Progenitor cell of endocrine pancreas (in vitro differentiated cells): Measurements from ENCODE around the gene TWF1. TPM values are rescaled to one million over a fixed set of nuclear protein-coding genes. Genes with fewer than 3 reads are reported as not detected.

ENCODE experiments used
- DNase-seq: peaks from one replicate; pipeline ENCODE4 v3.0.0; 2021; ENCODE audit warnings: low spot score; ENCODE audit not compliant: unreplicated experiment
- H3K27ac Mint-ChIP-seq: 2 replicates; pipeline ENCODE4 v1.8.0; 2021; ENCODE audit warnings: mild to moderate bottlenecking, moderate library complexity, mixed read lengths
- H3K27me3 Mint-ChIP-seq: 2 replicates; pipeline ENCODE4 v1.8.0; 2021; ENCODE audit warnings: mixed read lengths
- H3K36me3 Mint-ChIP-seq: 2 replicates; pipeline ENCODE4 v1.8.0; 2022; ENCODE audit warnings: mixed read lengths; ENCODE audit not compliant: insufficient read depth
- H3K4me1 Mint-ChIP-seq: 2 replicates; pipeline ENCODE4 v1.8.0; 2021; ENCODE audit warnings: low read depth, mixed read lengths
- H3K4me3 Mint-ChIP-seq: 2 replicates; pipeline ENCODE4 v1.8.0; 2021; ENCODE audit warnings: low read depth, mild to moderate bottlenecking, moderate library complexity, mixed read lengths
- H3K9me3 Mint-ChIP-seq: 2 replicates; pipeline ENCODE4 v1.8.0; 2021; ENCODE audit warnings: low read depth, mixed read lengths
- total RNA-seq: library from RNA; stranded (reverse); gene quantifications from 2 replicates; pipeline ENCODE4 v1.2.1, GENCODE V29; 2021
- TF ChIP-seq, protein P1 (sequence below): fragments of 200-600 bp; sonication (generic); IDR thresholded peaks from one replicate; pipeline ENCODE4 v1.5.0; 2021; ENCODE audit warnings: antibody characterized with exemption, mild to moderate bottlenecking; ENCODE audit not compliant: unreplicated experiment

TWF1 gene
- total RNA-seq, 1 donor from 2014 or later: 58.4 TPM

DNA sequence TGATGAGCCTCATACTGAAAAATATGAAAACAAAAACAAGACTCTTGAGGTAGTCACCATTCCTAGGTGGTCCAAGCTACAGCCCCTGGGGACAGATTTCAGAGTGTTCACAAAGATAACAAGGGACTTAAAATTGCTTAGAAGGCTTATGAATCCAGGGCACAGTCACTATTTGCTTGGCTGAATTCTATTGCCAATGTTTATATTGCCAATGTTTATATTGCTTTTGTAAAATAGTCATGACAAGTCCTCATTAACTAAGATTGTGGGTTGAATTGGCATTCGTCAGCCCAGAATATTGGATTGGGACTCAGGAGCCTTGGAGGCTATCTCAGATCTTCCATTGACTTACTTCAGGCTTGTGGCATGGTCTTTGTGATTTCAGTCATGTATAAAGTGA, 36.1 kb upstream of the TWF1 start:
- no peak overlapping the region for H3K27ac Mint-ChIP-seq
- H3K4me1 Mint-ChIP-seq: peaks cover 11% of the 10 kb centered on the region
- TF ChIP-seq, protein P1, sequence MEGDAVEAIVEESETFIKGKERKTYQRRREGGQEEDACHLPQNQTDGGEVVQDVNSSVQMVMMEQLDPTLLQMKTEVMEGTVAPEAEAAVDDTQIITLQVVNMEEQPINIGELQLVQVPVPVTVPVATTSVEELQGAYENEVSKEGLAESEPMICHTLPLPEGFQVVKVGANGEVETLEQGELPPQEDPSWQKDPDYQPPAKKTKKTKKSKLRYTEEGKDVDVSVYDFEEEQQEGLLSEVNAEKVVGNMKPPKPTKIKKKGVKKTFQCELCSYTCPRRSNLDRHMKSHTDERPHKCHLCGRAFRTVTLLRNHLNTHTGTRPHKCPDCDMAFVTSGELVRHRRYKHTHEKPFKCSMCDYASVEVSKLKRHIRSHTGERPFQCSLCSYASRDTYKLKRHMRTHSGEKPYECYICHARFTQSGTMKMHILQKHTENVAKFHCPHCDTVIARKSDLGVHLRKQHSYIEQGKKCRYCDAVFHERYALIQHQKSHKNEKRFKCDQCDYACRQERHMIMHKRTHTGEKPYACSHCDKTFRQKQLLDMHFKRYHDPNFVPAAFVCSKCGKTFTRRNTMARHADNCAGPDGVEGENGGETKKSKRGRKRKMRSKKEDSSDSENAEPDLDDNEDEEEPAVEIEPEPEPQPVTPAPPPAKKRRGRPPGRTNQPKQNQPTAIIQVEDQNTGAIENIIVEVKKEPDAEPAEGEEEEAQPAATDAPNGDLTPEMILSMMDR: no peak
- no peak for DNase-seq
- no peak overlapping the region for H3K4me3 Mint-ChIP-seq
- H3K9me3 Mint-ChIP-seq: peaks cover 10% of the 10 kb centered on the region
- peaks cover 15% of the 10 kb centered on the region for H3K36me3 Mint-ChIP-seq
- peaks cover 3% of the 10 kb centered on the region for H3K27me3 Mint-ChIP-seq

DNA sequence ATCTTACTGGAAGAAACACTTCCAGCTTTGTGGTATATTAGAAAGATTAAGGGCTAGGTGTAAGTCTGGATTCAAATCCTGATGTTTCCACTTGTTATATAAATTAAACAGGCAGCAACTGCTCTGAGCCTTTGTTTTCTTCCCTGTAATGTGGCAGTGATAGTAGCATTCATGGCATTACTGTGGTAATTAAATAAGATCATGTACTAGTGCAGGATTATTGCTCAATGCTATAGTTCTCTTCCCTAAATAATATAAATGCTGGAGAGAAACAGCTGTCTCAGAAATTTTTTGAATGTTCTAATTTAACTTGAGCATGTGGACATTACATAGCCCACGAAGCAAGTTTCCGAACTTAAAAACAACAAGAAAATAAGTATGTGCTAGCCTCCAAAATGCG, 35.1 kb upstream of the TWF1 start:
- peaks cover 3% of the 10 kb centered on the region for H3K27me3 Mint-ChIP-seq
- peaks cover 7% of the 10 kb centered on the region for H3K36me3 Mint-ChIP-seq
- DNase-seq: no peak
- TF ChIP-seq, protein P1: no peak
- H3K9me3 Mint-ChIP-seq: peaks cover under 1% of the 10 kb centered on the region
- no peak overlapping the region for H3K4me3 Mint-ChIP-seq
- H3K27ac Mint-ChIP-seq: no peak overlapping the region
- peaks cover 14% of the 10 kb centered on the region for H3K4me1 Mint-ChIP-seq

DNA sequence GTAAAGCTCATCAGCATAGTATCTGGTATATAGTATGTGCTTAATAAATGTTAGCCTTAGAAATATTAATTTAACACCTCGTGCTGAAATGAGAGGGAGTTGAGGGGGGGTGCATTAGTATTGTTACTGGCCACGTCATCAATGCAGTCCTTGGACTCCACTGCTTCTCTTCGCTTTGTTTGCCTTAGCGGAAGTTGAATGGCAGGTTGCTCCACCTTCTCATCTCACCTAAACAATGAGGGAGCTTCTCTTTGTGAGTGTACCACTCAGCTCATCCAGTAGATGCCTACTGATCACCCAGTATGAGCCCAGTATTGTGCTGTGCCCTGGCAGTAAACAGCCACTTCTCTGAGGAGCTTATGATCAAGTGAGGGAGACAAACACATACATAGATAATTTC, 34.2 kb upstream of the TWF1 start:
- no peak for DNase-seq
- Mint-ChIP-seq H3K4me1 (peaks cover 14% of the 10 kb centered on the region), H3K4me3 (no peak overlapping the region), H3K27me3 (peaks cover 4% of the 10 kb centered on the region), H3K9me3 (no peaks in the 10 kb centered on the region), H3K27ac (no peak overlapping the region), H3K36me3 (no peaks in the 10 kb centered on the region)
- TF ChIP-seq, protein P1: no peak

DNA sequence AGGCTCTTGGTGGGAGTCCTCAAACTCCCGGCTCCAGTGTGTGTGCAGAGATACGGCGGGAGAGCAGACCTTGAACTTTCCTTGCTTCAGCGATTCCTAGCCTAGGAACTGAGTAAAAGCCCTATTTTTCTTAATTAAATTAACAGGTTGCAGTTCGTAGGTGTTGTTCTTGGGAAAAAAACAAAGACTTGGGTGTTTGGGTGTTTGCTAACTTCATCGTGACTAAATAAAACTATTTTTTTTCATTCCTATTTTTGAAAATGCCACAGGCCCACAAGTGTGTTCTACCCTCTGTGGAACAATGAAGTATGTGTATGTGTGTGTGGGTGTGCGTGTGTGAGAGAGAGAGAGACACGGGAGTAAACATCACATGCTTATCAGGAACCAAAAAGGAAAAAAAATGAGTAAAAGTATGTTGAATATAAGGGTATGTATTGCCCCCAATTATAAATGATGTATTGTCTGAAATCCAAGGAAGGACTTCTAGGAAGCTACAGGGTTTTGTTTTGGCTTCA, 30.4 kb upstream of the TWF1 start:
- no peak for DNase-seq
- H3K4me1 Mint-ChIP-seq: peaks cover 14% of the 10 kb centered on the region
- H3K36me3 Mint-ChIP-seq: no peaks in the 10 kb centered on the region
- peak overlapping the region; percentile 72 for H3K4me3 Mint-ChIP-seq
- H3K9me3 Mint-ChIP-seq: no peaks in the 10 kb centered on the region
- H3K27me3 Mint-ChIP-seq: peaks cover 16% of the 10 kb centered on the region
- TF ChIP-seq, protein P1: no peak
- H3K27ac Mint-ChIP-seq: peak overlapping the region; percentile 2

DNA sequence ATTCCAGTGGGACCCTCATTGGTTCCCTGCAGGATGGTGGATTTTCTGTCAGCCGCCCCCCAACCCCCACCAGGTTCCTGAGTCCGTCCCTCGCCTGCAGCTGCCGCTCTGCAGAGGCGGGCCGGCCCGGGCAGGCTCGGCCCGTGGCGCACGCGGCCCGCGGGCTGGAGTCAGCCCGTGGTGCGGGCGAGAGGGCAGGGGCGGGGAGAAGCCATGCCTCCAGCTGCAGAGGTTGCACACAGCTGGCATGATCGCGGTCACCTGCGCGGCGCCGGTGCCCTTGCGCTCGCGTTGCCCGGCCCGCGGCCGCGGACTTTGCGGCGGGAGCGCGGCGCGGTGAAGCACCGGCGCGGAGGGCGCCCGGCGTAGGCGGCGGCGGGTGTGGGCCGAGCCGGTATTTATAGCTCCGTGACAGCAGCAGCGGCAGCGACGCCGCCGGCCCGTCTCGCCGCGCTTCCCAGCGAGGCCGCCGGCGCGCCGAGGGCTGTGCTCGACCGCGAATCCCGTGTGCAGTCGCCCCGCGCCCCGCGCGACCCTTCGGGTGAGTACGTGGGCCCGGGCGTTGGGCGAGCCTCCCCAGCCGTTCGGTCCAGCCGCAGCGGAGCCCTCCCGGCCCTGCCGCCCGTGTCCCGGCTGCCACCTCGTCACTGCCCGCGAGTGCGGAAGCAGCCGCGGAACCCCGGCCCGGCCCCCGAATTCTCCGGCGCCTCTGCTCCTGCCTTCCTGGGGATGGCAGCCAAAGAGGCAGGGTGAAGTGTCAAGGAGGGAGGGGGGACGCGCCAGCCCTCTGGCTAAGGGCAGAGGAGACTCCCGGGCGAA, 29.7 kb upstream of the TWF1 start, which contains the start of gene TMEM117:
TMEM117 (plus strand) TSS at position 426 of the 819 bp plus-strand sequence.
- TF ChIP-seq, protein P1: no peak
- H3K4me3 Mint-ChIP-seq: peak within 1 kb of the TSS; percentile 74
- H3K27ac Mint-ChIP-seq: peak within 1 kb of the TSS; percentile 90

More for the DNA sequence above, 29.7 kb upstream of the TWF1 start, which contains the start of gene TMEM117:
- Mint-ChIP-seq H3K27me3 (peaks cover 16% of the 10 kb centered on the region), H3K36me3 (no peaks in the 10 kb centered on the region), H3K9me3 (no peaks in the 10 kb centered on the region), H3K4me1 (peaks cover 14% of the 10 kb centered on the region)
- DNase-seq: peak; percentile 38
